K562 (cell line): ENCODE data around the gene TMEM205. TPM values are rescaled to one million over a fixed set of nuclear protein-coding genes. Genes with fewer than 3 reads are reported as not detected.
A peak's percentile ranks its signal among the peaks of the same experiment; 100 is the strongest.

Source experiments
- ATAC-seq: fragments of 200-7000 bp; cut with Tn5 transposase; 3 replicates; pipeline ENCODE4 v1.9.1; 2020; ENCODE audit warnings: moderate library complexity
- BruUV-seq: library from RNA; stranded (reverse); fragments of 400-500 nt; replicated peaks from 2 replicates; lab custom pipeline; 2021; lab: Mats Ljungman, UMichigan
- CTCF ChIA-PET: fragments of 300-600 bp; formaldehyde crosslinking; extraction: SDS; loops from one replicate; lab custom pipeline; 2021; ENCODE audit warnings: low intra/inter-chr PET ratio; lab: Yijun Ruan, JAX
- POLR2A ChIA-PET: fragments of 300-600, 350-650 bp; sonication (Branson Sonifier 250); formaldehyde crosslinking; extraction: SDS; loops from one replicate; lab custom pipeline; 2021; ENCODE audit warnings: antibody characterized with exemption, inconsistent platforms; lab: Yijun Ruan, JAX
- DNase-seq, 4 experiments: peaks; one replicate each; pipeline versions ENCODE4 v3.0.0 to v3.0.0-alpha.2; 2011 to 2018; ENCODE audit warnings: low spot score in 3 of 4, mixed read lengths in 3 of 4; ENCODE audit errors: extremely low read depth in 1 of 4
- FAIRE-seq: peaks from 2 replicates; lab custom pipeline; 2011; peaks lifted over from hg19 to GRCh38; lab: Jason Lieb, UNC
- H2AFZ ChIP-seq: 2 replicates; pipeline ENCODE4 v1.6.0; 2011; ENCODE audit warnings: low read depth, low read length, control low read depth, inconsistent platforms
- H3K27ac ChIP-seq: fragments of 200-600 bp; 3 replicates; pipeline ENCODE4 v1.8.0; 2011; ENCODE audit warnings: low read depth, mild to moderate bottlenecking, control low read depth, inconsistent platforms, low read length, moderate library complexity, mixed read lengths; ENCODE audit errors: extremely low read depth
- H3K27me3 ChIP-seq, 2 experiments: fragments of 300-600 bp in 1 of 2; 2 replicates in 1 of 2; 3 replicates in 1 of 2; pipeline versions ENCODE4 v1.6.0 to v1.8.0; 2011; ENCODE audit warnings: inconsistent platforms in 2 of 2, low read length in 2 of 2, mild to moderate bottlenecking in 1 of 2, mixed read lengths in 1 of 2, moderate library complexity in 1 of 2; ENCODE audit not compliant: control insufficient read depth in 2 of 2, insufficient read depth in 2 of 2
- H3K36me3 ChIP-seq: fragments of 300-600 bp; 3 replicates; pipeline ENCODE4 v1.8.0; 2011; ENCODE audit warnings: mild to moderate bottlenecking, low read length, inconsistent platforms; ENCODE audit not compliant: control insufficient read depth, insufficient read depth
- H3K4me1 ChIP-seq, 2 experiments: fragments of 200-600 bp in 1 of 2; replicated peaks in 1 of 2; 2 replicates in 1 of 2; 3 replicates in 1 of 2; pipeline versions ENCODE4 v1.5.1 to v1.8.0; 2011; ENCODE audit warnings: inconsistent platforms in 2 of 2, low read length in 2 of 2, mild to moderate bottlenecking in 1 of 2, mixed read lengths in 1 of 2, moderate library complexity in 1 of 2; ENCODE audit not compliant: control insufficient read depth in 2 of 2, insufficient read depth in 2 of 2
- H3K4me2 ChIP-seq: 2 replicates; pipeline ENCODE4 v1.6.1; 2011; ENCODE audit warnings: low read length, control low read depth, inconsistent platforms, mixed read lengths; ENCODE audit not compliant: insufficient read depth
- H3K4me3 ChIP-seq: fragments of 200-600 bp; sonication (generic), shearing (Covaris generic); 2 replicates; pipeline ENCODE4 v1.5.1; 2016; ENCODE audit warnings: control low read depth, inconsistent platforms
- H3K79me2 ChIP-seq: fragments of 200-600 bp; 3 replicates; pipeline ENCODE4 v1.8.0; 2011; ENCODE audit warnings: low read length, inconsistent platforms; ENCODE audit not compliant: control insufficient read depth, insufficient read depth
- H3K9ac ChIP-seq, 2 experiments: 2 replicates each; pipeline versions ENCODE4 v1.6.0 to v1.6.1; 2011; ENCODE audit warnings: low read depth in 2 of 2, low read length in 2 of 2, control low read depth in 1 of 2, inconsistent platforms in 1 of 2, mild to moderate bottlenecking in 1 of 2, mixed read lengths in 1 of 2; ENCODE audit not compliant: insufficient read depth in 1 of 2
- H3K9me1 ChIP-seq: one replicate; pipeline ENCODE4 v1.6.0; 2011; ENCODE audit warnings: inconsistent platforms, mild to moderate bottlenecking, low read length, moderate library complexity; ENCODE audit not compliant: control insufficient read depth, insufficient read depth
- H3K9me3 ChIP-seq: replicated peaks from 2 replicates; pipeline ENCODE4 v1.5.1; 2011; ENCODE audit warnings: low read depth, low read length, inconsistent platforms; ENCODE audit not compliant: control insufficient read depth, insufficient read depth
- H4K20me1 ChIP-seq: replicated peaks from 2 replicates; pipeline ENCODE4 v1.6.1; 2011; ENCODE audit warnings: low read length, inconsistent platforms, mixed read lengths; ENCODE audit not compliant: control insufficient read depth, insufficient read depth
- BDP1 ChIP-seq: IDR thresholded peaks from 3 replicates; pipeline ENCODE4 v1.6.1; 2011; ENCODE audit not compliant: insufficient read length, insufficient read depth
- CHD2 ChIP-seq: IDR thresholded peaks from 2 replicates; pipeline ENCODE4 v1.6.1; 2011; ENCODE audit warnings: low read depth, low read length
- MYBL2 ChIP-seq, 2 experiments: fragments of 450-650 bp in 1 of 2; sonication (generic) in 1 of 2; formaldehyde crosslinking in 1 of 2; IDR thresholded peaks; 2 replicates each; pipeline versions ENCODE4 v1.6.1 to v1.8.1; 2017 to 2022; ENCODE audit warnings: borderline replicate concordance in 1 of 2, inconsistent platforms in 1 of 2, low read depth in 1 of 2, mild to moderate bottlenecking in 1 of 2, missing genetic modification reagents in 1 of 2, moderate library complexity in 1 of 2
- NCOR1 ChIP-seq: fragments of 450-650 bp; IDR thresholded peaks from 2 replicates; pipeline ENCODE4 v1.6.1; 2016; ENCODE audit warnings: mild to moderate bottlenecking, moderate library complexity
- PHB2 ChIP-seq: fragments of 450-650 bp; IDR thresholded peaks from 2 replicates; pipeline ENCODE4 v1.6.1; 2017; ENCODE audit warnings: low read depth
- PYGO2 ChIP-seq: fragments of 450-650 bp; IDR thresholded peaks from 2 replicates; pipeline ENCODE4 v1.6.1; 2016; ENCODE audit warnings: mild to moderate bottlenecking, missing genetic modification characterization, moderate library complexity, missing compliant biosample characterization
- ZNF445 ChIP-seq: fragments of 250-450 bp; sonication (Bioruptor Pico); IDR thresholded peaks from 2 replicates; pipeline ENCODE4 v1.4.0; 2020; ENCODE audit warnings: low read depth, mild to moderate bottlenecking, moderate library complexity
- ZNF668 ChIP-seq: fragments of 250-450 bp; sonication (Bioruptor Pico); IDR thresholded peaks from 2 replicates; pipeline ENCODE4 v1.8.0; 2022; ENCODE audit warnings: mild to moderate bottlenecking, inconsistent platforms
- WGBS: fragments of 100-300 bp; shearing (Covaris generic); methylation state at CpG from one replicate; pipeline ENCODE4 v1.1.6; 2016; ENCODE audit warnings: low coverage, mixed read lengths; ENCODE audit not compliant: insufficient coverage; ENCODE audit errors: missing lambda C conversion rate; 5-methylcytosine and 5-hydroxymethylcytosine counted together
- in situ Hi-C: fragments of 300-500 bp; cut with MboI; formaldehyde crosslinking; loops from 4 replicates; pipeline ENCODE4 v1.15.0; 2018; ENCODE audit warnings: inconsistent platforms, mixed read lengths
- intact Hi-C: fragments of 100-400 bp; cut with micrococcal nuclease; formaldehyde crosslinking; loops from 2 replicates; pipeline ENCODE4 v1.14.2; 2022
- polyA plus RNA-seq, 8 experiments: library from polyadenylated mRNA; depleted of rRNA in 4 of 8; stranded (reverse) in 5 of 8; unstranded in 3 of 8; fragments of >200 nt; fragmentation: Nextera tagmentation in 2 of 8; fragmentation: Illumina TruSeq in 1 of 8; extraction: Ambion mirVana in 2 of 8; extraction: Trizol in 1 of 8; gene quantifications; 2 replicates each; pipeline versions ENCODE4 v1.2.1 to v1.2.3, GENCODE V29; 2011 to 2014; ENCODE audit warnings: inconsistent platforms in 1 of 8, missing spikeins in 1 of 8
- total RNA-seq, 7 experiments: library from RNA; depleted of rRNA in 6 of 7; stranded (reverse); fragments of >200 nt in 6 of 7; fragmentation: Illumina TruSeq in 2 of 7; extraction: Trizol in 2 of 7; gene quantifications; 2 replicates each; pipeline versions ENCODE4 v1.2.1 to v1.2.3, GENCODE V29; 2011 to 2021; ENCODE audit warnings: low replicate concordance in 1 of 7
- TF ChIP-seq, protein P1 (sequence below), 3 experiments: IDR thresholded peaks in 2 of 3; conservative IDR thresholded peaks in 1 of 3; 2 replicates each; pipeline ENCODE4 v1.5.1; 2011 to 2012; ENCODE audit warnings: low read length in 3 of 3, mild to moderate bottlenecking in 3 of 3, control low read depth in 2 of 3, improper control_type of control experiment in 1 of 3, inconsistent platforms in 1 of 3, low read depth in 1 of 3, mixed read lengths in 1 of 3, moderate library complexity in 1 of 3; ENCODE audit not compliant: insufficient read depth in 2 of 3
- TF ChIP-seq, protein P2 (sequence below): fragments of 250-450 bp; sonication (Bioruptor Pico); IDR thresholded peaks from 2 replicates; pipeline ENCODE4 v1.5.1; 2021; ENCODE audit warnings: mild to moderate bottlenecking

The TMEM205 gene
- total and polyA plus RNA-seq, 9 of the 15 experiments (the other 6 are each of a cell fraction or from before 2014, with no cell fraction given) = 21.3 to 81.5 (median 44.1) TPM

DNA sequence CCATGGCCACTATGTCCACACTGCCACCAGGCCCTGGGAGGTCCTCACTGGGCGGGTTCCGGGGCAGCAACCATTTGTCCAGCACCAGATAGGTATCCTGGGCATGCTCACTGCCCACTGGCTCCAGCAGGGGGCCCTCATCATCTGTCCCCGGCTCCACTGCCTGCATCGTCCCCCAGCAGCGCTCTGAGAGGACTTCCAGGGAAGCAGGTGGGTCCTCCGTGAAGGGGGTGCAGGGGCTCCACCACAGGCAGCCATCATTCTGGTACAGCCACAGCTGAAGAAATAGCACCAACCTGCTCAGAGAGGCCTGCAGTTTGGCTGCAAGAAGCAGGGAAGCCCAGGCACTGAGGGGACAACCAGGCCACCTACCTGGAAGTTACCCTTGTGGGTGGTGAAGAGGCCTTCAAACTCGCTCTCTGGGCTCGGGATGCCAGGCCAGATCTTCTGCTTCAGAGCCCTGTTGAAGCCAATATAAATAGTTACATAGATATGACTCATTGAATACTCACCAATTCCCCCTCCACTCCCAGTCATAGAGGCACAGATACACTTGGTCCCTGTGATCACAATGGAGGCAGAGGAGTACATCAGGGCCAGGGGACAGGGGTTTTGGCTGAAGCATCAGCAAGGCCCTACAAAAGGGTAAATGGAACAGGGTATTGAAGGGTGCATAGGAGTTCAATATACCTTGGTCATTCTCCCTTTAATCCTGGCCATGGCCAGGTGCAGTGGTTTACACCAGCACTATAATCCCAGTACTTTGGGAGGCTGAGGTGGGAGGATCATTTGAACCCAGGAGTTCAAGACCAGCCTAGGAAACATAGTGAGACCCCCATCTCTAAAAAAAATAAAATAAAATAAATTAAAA is 32.5 kb upstream of the TMEM205 start:
- H3K4me1 ChIP-seq = peaks cover 23 to 60% of the 10 kb centered on the region in 2 experiments
- intact Hi-C loops (no loop called here), in situ Hi-C loops (loop anchor here (5.0 kb wide), 1 partner anchor 81 kb away; the partner anchor contains the start of gene TSPAN16)
- peaks cover 3% of the 10 kb centered on the region for H3K9me1 ChIP-seq
- CTCF ChIA-PET = interaction anchor here (0.6 to 1.0 kb wide), 3 partner anchors 63 to 104 kb away, joined by 3 read pairs; no protein-coding TSS in a partner anchor
- H2AFZ ChIP-seq = no peak overlapping the region
- no TSS peak for BruUV-seq
- DNase-seq = peak; percentile 43 to 73 (median 57)
- H4K20me1 ChIP-seq = peaks cover 8% of the 10 kb centered on the region
- H3K27me3 ChIP-seq = no peaks in the 10 kb centered on the region
- 0 out of 3 replicates have a peak, but pooled peaks have one; percentile 8 for ATAC-seq
- H3K4me2 ChIP-seq = no peak overlapping the region
- FAIRE-seq = no peak
- POLR2A ChIA-PET = interaction anchor here (0.8 kb wide), 1 partner anchor 57 kb away, joined by 3 read pairs; the partner anchor contains the start of genes ODAD3 and PRKCSH
- peaks cover 28% of the 10 kb centered on the region; the same call in 2 of the 3 replicates for H3K79me2 ChIP-seq
- no peak overlapping the region for H3K9ac ChIP-seq
- no peak overlapping the region for H3K27ac ChIP-seq
- H3K9me3 ChIP-seq = no peaks in the 10 kb centered on the region
- no peak overlapping the region for H3K4me3 ChIP-seq
- 37% methylated on average over 8 of the region's 8 CpGs for WGBS
- peaks cover 44% of the 10 kb centered on the region for H3K36me3 ChIP-seq
- no peak for TF ChIP-seq PYGO2
- TF ChIP-seq MYBL2 (IDR thresholded peaks at IDR 0.05; ENCODE audit: low read depth) = no peak
- TF ChIP-seq MYBL2 (CRISPR knock-in tag; IDR thresholded peaks at IDR 0.05; ENCODE audit: borderline replicate concordance) = no peak
- TF ChIP-seq, protein P1, sequence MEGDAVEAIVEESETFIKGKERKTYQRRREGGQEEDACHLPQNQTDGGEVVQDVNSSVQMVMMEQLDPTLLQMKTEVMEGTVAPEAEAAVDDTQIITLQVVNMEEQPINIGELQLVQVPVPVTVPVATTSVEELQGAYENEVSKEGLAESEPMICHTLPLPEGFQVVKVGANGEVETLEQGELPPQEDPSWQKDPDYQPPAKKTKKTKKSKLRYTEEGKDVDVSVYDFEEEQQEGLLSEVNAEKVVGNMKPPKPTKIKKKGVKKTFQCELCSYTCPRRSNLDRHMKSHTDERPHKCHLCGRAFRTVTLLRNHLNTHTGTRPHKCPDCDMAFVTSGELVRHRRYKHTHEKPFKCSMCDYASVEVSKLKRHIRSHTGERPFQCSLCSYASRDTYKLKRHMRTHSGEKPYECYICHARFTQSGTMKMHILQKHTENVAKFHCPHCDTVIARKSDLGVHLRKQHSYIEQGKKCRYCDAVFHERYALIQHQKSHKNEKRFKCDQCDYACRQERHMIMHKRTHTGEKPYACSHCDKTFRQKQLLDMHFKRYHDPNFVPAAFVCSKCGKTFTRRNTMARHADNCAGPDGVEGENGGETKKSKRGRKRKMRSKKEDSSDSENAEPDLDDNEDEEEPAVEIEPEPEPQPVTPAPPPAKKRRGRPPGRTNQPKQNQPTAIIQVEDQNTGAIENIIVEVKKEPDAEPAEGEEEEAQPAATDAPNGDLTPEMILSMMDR (IDR thresholded peaks at IDR 0.05 in 2 of 3, conservative IDR thresholded peaks at IDR 0.05 in 1 of 3; ENCODE audit: insufficient read depth in 2 of 3, low read depth in 1 of 3, low read length in 3 of 3) = peak; percentile 77 to 86 (median 81)
- no peak for TF ChIP-seq ZNF668 (CRISPR knock-in tag)
- no peak for TF ChIP-seq PHB2
- TF ChIP-seq, protein P2, sequence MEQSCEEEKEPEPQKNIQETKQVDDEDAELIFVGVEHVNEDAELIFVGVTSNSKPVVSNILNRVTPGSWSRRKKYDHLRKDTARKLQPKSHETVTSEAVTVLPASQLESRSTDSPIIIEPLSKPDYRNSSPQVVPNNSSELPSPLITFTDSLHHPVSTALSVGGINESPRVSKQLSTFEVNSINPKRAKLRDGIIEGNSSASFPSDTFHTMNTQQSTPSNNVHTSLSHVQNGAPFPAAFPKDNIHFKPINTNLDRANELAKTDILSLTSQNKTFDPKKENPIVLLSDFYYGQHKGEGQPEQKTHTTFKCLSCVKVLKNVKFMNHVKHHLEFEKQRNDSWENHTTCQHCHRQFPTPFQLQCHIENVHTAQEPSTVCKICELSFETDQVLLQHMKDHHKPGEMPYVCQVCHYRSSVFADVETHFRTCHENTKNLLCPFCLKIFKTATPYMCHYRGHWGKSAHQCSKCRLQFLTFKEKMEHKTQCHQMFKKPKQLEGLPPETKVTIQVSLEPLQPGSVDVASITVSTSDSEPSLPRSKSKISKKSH (CRISPR knock-in tag) = no peak
- no peak for TF ChIP-seq CHD2
- no peak for TF ChIP-seq ZNF445
- TF ChIP-seq NCOR1 = no peak
- TF ChIP-seq BDP1 = no peak
